ENCODE results near the gene SPINK8.

Gene SPINK8

DNA sequence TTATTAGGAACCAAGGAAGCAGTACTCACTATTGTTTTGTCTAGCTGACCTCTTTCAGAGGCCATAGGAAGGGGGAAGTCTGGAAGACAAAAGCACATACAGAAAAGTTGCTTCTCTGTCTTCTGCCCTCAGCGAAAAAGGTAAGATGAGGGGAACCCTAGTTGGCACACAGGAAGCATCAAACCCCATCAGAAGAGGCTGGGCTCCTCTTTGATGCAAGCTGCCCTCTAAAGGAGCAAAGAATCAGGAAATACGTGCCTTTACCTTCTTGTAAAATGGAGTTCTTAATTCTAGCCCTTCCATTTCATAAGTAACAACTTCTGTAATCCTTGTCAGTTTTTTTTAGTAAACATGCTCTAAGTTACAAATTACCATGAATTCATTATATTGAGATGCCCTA is 12.5 kb downstream of the SPINK8 start:
- DNase-seq: no peak

DNA sequence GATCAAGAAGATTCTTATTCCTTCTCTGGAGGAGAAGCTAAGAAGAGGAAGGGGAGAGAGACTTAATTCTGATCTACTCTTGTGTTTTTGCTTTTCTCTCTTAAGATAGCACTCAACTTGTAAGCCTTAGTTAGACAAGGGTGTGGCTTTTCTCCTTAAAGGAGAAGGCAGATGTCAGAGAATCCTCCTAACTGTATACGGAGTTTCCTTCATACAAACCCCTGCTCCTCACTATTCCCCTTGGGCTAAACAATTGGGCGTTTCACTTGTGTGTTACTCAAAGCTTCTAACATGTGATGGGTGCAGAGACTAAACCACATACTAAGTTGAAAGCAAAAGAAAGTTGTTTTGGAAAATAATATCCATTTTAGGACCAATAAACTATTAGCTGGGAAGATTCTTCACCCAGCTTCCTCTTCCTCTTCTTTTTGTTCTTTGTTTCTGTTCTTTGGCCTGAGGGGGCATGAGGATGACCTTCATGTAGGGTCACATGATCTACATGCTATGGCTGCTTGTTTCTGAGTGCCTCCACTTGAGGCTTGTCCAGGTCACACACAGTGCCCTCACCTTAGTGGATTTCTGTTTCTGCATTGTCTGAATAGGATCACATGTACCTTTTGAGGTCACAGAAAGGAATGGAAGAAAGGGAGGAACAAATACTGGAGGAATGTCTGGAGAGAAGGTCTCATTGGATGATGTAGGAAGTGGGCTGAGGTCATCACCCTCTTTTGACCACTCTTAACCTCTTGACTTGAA is 14.6 kb downstream of the SPINK8 start:
- no peak for DNase-seq

DNA sequence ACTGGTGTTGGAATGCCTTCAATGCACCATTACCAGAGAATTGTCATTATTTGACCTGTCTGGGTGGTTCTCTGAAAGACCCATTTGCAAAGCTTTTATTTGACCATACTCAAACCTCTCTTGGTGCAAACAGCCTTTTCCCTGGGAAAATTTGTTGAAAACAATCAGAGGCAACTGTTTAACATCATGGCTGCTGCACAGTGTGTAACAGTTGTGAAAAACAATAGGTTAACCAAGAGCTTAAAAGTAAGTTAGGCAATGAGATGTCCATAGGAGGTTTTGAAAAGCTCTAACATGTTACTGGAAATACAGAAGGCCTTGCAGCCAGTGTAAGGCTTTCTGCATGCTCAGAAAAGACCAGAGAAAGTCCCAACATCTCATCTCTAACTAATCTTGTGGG is 18.9 kb downstream of the SPINK8 start:
- no peak for DNase-seq

DNA sequence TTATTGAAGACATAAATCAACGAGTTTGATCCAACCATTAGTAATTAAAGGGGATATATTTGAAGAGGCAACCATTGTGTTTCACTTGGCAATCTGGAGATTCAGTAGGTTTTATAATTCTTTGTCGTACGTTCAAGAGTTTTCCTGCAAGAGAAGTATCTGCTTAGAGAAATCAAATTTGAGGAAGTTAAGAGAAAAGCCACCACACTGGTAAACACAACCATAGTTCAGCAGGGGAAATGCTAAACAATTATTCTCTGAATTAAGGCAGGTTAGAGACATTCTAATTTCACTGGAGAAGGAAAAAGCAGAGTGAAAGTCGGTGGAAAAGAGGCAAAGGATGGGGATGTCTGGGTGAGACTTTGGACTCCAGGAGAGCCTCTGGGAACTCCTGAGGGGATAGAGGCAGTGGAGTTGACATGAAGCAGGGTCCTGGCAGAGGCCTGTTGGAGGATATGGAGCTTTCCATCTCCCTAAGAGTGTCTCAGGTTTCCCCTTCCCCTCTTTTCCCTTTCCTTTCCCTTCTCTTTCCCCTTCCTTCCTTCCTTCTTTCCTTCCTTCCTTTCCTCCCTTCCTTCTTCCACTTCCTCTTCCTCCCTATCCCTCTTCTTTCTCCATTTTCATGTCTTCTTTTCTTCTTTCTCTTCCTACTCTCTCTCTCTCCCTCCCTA is 26.5 kb downstream of the SPINK8 start:
- DNase-seq: no peak

DNA sequence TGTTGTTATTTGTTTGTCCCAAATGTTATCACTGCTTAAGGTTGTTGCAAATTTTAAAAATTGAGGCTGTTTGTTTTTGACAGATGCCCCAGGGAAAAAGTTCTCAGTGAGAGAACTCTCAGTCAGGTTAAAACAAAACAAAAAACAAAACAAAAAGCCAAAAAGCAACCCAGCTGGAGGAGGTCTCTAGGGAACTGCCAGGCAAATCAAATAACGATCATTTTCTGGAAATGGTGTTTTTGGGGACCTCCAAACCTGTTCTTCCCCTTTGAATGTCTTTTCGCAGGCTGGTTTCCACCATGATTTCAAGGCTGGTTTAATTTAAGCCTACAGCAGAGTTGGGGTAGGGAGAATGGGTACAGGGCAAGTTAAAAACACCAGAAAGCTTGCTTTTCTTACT is 27.2 kb downstream of the SPINK8 start:
- DNase-seq: no peak

DNA sequence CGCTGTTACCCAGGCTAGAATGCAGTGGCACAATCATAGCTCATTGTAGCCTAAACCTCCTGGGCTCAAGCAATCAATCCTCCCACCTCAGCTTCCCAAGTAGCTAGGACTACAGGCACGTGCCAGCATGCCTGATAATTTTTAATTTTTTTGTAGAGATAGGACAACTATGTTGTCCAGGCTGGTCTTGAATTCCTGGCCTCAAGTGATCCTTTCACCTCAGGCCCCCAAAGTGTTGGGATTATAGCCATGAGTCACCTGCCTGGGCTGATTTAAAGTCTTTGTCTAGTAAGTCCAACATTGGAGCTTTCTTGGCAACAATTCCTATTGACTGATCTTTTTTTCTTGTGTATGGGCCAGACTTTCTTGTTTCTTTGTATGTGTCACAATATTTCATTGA is 28.1 kb downstream of the SPINK8 start:
- no peak for DNase-seq

DNA sequence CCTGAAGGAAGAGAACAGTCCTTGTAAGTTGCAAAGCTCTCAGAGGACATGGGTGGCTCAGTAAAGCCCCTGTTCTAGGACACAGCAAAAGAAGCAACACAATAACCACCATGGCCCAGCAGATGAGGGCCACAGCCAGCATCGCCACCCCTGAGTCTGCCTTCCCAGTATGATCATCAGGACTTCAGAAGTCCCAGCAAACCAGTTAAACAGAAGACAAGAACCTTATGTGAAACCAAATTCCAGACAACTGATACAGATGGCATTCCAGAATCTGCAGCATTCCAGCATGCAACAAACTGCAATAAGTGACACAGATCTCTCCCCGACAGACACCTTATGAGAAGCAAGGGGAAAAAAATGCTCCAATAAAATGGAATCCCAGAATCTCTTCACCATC is 30.4 kb downstream of the SPINK8 start:
- no peak for DNase-seq

DNA sequence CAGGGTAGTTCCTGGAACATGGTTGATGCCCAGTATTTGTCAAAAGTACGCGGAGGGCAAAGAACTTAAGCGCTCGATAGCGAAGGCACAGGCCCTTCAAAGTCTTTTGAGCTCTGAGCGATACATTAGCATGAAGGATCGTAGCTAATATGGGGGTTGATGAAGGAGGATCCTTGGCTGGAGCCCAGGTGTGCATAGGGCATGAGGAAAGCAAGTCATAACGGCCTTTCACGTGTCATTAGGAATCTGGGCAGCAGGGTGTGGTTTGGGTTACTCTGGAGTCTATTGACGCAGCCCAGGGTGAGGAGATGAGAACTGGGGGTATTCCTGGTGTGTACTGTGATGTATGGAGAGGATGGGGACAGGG is 31.7 kb downstream of the SPINK8 start:
- DNase-seq: peak; percentile 19

DNA sequence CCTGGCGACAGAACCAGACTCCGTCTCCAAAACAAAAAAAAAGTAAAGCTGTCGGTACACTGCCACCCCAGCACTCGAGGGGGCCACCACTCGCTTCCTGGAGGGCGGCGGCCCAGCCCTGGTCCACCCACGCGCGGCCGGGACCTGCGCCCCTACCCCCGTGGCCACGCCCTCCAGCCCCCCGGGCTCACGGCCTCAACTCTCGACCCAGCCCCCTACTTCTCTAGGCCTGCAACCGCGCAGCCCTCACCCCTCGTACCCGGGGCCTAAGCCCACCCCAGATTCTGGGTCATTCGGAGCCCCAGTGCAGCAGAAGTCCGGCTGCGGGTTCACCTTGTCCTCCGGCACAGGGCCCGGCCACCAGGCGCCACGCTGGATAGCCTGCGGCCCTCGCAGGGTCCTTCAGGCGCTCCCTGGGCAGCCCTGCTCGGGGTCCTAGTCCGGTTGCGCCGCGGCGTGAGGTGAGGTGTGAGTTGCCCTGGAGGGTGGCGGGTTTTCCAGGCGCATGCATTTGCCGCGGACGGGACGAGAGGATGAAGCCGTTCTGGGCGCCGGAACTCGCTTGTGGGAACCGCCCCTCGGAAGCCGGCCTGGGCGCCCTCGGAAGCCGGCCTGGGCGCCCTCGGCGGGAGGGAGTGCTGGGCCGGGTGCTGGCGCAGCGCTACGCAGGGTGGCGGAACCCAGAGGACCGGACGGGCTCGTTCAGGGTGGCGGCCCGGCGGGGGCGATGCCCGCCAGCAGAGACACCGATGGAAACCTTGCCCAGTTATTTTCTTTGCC is 32.3 kb downstream of the SPINK8 start, which contains the start of gene NME6:
TSS of gene NME6 (minus strand) at position 348 of the 780 bp plus-strand sequence.
- DNase-seq: peak; percentile 90

DNA sequence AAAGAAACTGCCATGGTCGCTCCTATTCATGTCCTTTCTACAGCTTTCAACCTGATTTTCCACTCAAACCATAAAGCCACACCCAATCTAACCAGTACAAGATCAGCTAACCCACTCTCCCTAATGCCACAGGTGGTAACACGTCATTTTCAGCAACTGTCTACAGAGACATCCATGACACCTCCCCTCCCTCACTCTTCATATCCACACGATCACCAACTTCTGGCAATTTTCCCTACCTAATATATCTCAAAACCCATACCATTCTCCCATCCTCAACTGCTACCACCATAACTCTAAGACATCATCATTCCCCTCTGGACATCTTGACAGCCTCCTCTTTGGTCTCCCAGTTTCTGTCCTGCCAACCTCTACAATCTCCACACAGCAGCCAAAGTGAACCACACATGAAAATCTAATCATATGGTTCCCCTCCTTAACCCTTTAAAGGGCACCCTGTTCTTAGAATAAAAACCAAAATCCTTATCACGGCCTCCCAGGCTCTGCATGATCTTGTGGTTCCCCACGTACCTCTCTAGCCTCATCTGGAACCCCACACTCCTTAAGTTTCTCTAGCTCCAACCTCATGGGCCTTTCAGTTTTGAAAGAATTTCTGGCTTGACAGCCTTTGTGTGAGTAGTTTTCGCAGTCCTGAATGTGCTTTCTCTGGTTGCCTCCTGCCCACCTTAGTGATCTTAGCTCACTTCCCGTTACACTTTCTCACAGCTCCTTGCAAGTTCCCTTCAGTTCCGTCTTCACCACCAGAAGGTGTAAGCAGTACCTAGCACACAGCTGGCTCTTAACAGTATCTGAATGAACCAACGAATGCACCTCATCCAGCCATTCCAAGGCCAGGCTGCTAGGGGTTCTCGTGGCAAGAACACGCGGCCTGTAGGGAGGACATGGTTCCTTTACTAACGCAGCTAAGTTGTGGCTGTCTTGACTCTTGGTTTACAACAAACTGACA is 33.4 kb downstream of the SPINK8 start:
- peak; percentile 20 for DNase-seq

DNA sequence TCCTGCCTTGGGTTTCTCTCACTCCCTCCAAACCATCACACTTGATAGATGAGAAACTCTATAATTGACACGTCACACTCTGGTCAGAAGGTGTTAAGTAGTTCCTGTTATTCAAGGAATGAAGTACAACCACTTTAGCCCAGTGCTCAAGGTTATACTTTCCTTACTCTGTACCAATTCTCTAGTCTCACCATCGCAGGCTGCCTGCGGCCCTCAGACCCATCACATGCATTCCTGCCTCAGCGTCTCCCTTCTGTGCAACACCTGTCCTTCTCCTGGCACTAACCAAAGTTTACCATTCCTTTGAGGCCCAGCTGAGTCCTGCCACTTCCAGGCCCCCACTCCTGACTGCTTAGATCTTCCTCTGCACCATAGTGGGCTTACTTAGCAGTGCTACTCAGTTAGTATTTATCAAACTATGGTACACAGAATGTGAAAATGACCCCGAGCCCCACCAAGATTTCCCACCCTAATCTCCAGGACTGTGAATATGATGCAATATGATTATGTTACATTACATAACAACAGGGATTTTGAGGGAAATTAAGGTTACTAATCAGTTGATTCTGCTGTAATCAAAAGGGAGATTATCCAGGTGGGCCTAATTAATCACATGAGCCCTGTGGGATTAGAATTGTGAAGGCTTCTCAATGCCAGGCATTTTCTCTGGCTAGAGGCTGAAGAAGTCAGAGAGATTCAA is 36.2 kb downstream of the SPINK8 start:
- DNase-seq: no peak

DNA sequence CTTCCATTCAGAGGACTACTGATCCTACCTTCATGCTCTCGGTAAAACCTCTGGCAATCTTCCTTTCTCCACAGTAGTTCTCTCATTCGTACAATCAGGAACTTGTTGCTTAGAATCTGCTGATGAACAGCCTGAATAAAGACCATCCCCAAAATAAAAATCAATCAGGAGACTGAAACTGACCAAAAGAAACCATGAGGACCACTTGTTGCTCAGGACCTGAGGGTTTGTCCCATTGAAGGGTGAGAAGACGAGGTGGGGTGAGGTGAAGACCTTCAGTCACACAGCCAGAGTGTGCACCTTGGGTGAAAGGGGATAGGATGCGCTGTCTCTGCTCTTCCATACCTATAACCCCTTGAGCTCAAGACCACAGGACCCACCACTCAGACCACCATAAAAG is 36.8 kb downstream of the SPINK8 start:
- DNase-seq: no peak

DNA sequence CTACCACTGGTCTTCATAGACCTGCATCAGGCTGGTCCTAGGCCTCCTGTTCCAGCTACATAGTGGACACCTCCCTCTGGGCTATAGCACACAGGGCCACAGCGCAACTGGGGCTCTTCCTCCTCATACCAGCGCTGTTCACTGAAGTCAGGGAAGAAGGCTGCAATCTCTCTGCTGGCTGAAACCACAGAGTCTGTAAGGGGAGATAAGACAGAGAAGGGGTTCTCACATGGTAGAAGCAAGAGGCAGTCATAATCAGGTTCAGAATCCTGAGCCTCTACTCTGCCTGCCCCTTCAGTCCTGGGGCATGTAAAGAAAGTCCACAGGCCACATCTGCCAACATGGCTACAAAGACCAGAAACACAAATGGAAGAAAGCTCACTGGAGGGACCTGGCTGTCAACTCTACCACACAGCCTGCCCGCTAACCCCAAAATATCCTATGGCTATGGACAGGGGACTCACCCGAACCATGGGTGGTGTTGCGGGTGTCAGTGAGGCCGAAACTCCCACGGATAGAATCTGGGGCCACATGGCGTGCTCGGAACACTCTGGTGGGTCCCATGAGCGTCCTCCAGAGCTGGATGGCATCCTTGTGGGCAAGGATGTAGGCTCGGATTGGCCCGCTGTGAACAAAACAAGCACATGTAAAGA is 38.7 kb downstream of the SPINK8 start:
- no peak for DNase-seq

DNA sequence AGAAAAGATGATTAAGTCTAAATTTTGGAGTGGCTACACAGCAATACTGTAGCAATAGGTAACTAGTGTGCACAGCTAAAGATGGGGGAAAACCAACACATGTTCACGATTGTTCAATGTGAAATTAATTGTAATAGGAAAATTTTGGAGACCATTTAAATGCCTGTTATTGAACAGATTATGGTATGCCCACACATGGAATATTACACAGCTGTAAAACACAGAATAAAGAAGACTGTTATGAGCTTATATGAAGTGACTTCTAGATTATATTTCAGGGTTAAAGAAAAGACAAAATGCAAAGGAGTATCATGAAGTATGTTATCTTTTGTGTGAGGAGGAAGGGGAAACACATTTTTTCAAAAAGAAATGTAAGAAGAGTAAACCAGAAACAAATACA is 43.8 kb downstream of the SPINK8 start:
- no peak for DNase-seq

DNA sequence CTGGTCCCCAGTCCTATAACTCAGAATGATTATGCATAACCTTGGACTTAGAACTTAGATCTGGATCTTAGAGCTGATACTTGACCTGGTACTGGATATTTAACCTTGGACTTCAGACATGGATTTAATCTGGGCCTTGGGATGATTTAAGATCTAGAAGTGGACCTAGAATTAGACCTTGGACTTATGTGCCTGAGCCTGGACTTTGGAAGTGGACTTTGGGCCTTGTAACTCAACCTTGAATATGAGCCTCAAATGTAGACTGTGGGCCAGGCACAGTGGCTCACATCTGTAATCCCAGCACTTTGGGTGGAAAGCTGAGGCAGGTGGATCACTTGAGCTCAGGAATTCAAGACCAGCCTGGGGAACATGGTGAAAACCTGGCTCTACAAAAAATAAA is 46.4 kb downstream of the SPINK8 start:
- DNase-seq: no peak

DNA sequence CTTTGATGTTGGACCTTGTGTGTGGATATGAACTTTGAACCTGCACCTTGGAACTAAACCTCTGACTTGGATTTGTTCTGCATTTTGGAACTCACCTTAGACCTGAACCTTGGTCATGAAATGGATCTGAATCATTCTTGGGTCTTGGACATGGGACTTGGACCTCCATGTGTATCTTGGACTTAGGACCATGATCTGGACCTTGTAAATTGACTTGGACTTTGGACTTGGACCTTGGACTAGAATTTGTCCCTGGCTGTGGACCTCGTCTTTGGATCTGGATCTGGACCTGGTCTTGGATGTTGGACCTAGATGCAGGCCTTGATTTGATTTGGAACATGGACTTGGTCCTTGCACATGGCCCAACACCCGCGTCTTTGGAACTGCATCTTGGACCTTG is 47.2 kb downstream of the SPINK8 start:
- DNase-seq: no peak

DNA sequence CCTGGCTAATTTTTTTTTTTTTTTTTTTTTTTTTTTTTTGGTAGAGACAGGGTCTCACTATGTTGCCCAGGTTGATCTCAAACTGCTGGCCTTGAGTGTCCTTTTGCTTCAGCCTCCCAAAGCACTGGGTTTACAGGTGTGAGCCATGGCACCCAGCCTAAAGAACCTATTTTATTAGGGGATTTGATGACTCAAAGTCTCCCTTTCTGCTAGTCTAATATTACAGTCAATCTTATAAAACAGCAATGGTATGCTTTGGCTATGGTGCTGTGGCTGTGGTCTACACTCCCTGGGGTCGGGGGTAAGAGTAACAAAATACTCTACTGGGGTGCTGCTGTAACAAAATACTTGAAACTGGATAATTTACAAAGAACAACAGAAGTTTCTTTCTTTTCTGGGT is 47.8 kb downstream of the SPINK8 start:
- DNase-seq: no peak

DNA sequence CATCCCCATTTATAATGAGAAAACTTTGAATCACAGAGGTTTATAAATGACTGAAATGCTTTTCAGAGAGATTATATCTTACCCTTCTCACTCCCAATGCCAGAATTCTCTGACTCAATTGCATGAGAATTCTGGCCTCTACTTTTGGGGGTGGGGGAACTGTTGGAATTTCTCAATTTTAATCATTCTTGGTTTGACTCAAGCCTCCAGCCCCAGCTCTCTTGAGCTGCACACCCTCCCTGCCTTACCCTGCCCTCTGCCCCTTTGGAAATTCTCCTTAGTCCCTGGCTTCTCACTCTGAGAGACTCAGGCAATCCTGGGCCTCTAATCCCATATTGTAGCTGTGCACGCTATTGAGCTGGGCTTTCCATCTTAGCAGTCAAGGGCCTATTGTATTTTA is 48.3 kb downstream of the SPINK8 start:
- no peak for DNase-seq

DNA sequence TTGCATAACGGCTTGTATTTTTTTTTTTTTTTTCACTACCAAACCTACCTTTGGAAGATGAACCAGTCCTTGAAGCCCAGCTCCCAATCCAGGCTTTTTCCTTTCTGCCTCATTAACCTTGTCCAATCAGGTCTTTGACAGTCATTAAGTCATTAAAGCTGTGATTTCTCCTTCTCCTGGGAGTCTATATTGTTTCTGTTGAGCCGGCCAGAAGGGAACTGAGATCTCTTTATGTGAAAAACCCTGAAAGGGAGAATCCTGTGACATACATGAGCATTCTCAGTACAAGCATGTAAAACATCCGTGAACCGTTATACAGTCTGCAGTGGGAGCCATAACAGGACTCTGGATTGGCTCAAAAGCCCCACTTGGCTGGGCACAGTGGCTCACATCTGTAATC is 52.6 kb downstream of the SPINK8 start:
- DNase-seq: no peak

DNA sequence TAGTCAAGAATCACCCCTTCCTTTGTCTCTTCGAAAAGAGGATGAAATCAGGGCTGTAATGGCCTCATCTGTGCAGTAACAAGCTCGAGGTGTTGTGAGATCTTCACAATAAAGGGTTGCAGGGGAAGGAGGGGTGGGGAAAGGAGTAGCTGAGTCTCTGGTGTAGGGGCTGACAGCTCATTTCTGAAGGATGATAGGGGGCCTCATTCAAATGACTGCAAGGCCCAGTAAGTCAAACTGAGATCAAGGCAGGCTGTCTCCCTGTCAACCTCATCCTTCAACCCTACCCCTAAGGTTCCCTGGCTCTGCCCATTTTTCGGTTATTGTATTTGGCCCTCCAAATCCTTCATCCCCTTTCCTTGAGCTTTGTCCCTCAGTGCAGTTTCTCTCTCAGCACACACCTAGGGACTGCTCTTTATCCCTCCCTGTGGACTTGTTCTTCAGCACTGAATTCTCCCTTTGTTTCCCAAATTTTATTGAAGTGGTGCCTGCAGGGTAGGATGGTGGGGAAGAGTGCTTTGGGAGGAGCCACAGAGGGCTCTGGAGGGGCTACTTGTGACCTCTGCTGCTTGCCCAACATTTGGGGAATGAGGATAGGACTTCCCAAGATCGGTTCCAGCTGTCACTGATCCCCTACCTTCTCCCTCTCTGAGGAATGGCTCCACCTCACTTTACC is 54.4 kb downstream of the SPINK8 start:
- no peak for DNase-seq

All from activated CD8-positive, alpha-beta memory T cell treated with anti-CD3 and anti-CD28 coated beads, Interleukin-2, amount 50 U/mL, for 4 hours (primary cell).